Mesendoderm (in vitro differentiated cells): ENCODE results near the gene TMEM82.

Source experiments
- DNase-seq: peaks from one replicate; pipeline ENCODE4 v3.0.0; 2013
- H2AK5ac ChIP-seq: 2 replicates; pipeline ENCODE4 v1.6.1; 2013; ENCODE audit warnings: low read length, inconsistent platforms
- H2BK120ac ChIP-seq: 2 replicates; pipeline ENCODE4 v1.6.1; 2013; ENCODE audit warnings: low read depth, mild to moderate bottlenecking, low read length, moderate library complexity, mixed read lengths
- H2BK15ac ChIP-seq: replicated peaks from 2 replicates; pipeline ENCODE4 v1.6.1; 2013; ENCODE audit warnings: low read depth, mild to moderate bottlenecking, moderate library complexity
- H2BK5ac ChIP-seq: 2 replicates; pipeline ENCODE4 v1.6.1; 2013; ENCODE audit warnings: low read length, inconsistent platforms
- H3K18ac ChIP-seq: 2 replicates; pipeline ENCODE4 v1.6.1; 2013; ENCODE audit warnings: mild to moderate bottlenecking, low read length, mixed read lengths
- H3K23ac ChIP-seq: one replicate; pipeline ENCODE4 v1.6.1; 2013; ENCODE audit warnings: low read length
- H3K27ac ChIP-seq: 2 replicates; pipeline ENCODE4 v1.5.1; 2013; ENCODE audit warnings: low read depth, mild to moderate bottlenecking, inconsistent platforms, low read length, moderate library complexity
- H3K27me3 ChIP-seq: 2 replicates; pipeline ENCODE4 v1.6.1; 2013; ENCODE audit warnings: low read length, control low read depth, mild to moderate bottlenecking, inconsistent platforms; ENCODE audit not compliant: insufficient read depth, poor library complexity
- H3K36me3 ChIP-seq: 2 replicates; pipeline ENCODE4 v1.6.1; 2013; ENCODE audit warnings: low read length, inconsistent platforms; ENCODE audit not compliant: control insufficient read depth, insufficient read depth
- H3K4ac ChIP-seq: one replicate; pipeline ENCODE4 v1.6.1; 2013; ENCODE audit warnings: low read depth, mild to moderate bottlenecking, low read length, moderate library complexity
- H3K4me1 ChIP-seq: 2 replicates; pipeline ENCODE4 v1.6.1; 2013; ENCODE audit warnings: low read depth, low read length, inconsistent platforms; ENCODE audit not compliant: control insufficient read depth
- H3K4me2 ChIP-seq: 2 replicates; pipeline ENCODE4 v1.6.1; 2013; ENCODE audit warnings: low read length
- H3K4me3 ChIP-seq: 2 replicates; pipeline ENCODE4 v1.5.1; 2013; ENCODE audit warnings: mild to moderate bottlenecking, low read length
- H3K56ac ChIP-seq: one replicate; pipeline ENCODE4 v1.6.1; 2013; ENCODE audit warnings: low read length
- H3K79me1 ChIP-seq: 2 replicates; pipeline ENCODE4 v1.6.1; 2013; ENCODE audit warnings: low read length, inconsistent platforms
- H3K79me2 ChIP-seq: 2 replicates; pipeline ENCODE4 v1.6.1; 2013; ENCODE audit warnings: mild to moderate bottlenecking, low read length; ENCODE audit not compliant: control insufficient read depth, insufficient read depth
- H3K9ac ChIP-seq: 2 replicates; pipeline ENCODE4 v1.6.1; 2013; ENCODE audit warnings: low read length, inconsistent platforms
- H4K5ac ChIP-seq: one replicate; pipeline ENCODE4 v1.6.1; 2013; ENCODE audit warnings: low read length
- H4K8ac ChIP-seq: one replicate; pipeline ENCODE4 v1.6.1; 2013; ENCODE audit warnings: low read depth, mild to moderate bottlenecking, control low read depth, low read length, moderate library complexity
- WGBS: extraction: QIAGEN DNeasy Blood & Tissue Kit; methylation state at CpG from one replicate; pipeline ENCODE4 v1.1.7; 2013; ENCODE audit warnings: low lambda C conversion rate, missing lambda C conversion rate; ENCODE audit not compliant: insufficient coverage; ENCODE audit errors: extremely low coverage; 5-methylcytosine and 5-hydroxymethylcytosine counted together

The TMEM82 gene

GRCh38 chr1:15750924-15751323 is 8.6 kb downstream of the TMEM82 start:
- no peak overlapping the region for H2BK15ac ChIP-seq
- H3K27me3 ChIP-seq = no peaks in the 10 kb centered on the region
- no peak overlapping the region for H2BK5ac ChIP-seq
- WGBS = no CpG with 5 or more reads among the region's 12 CpGs
- H3K36me3 ChIP-seq = no peaks in the 10 kb centered on the region
- H3K18ac ChIP-seq = no peak overlapping the region
- no peak overlapping the region for H3K9ac ChIP-seq
- no peak overlapping the region for H3K4me3 ChIP-seq
- H3K4ac ChIP-seq = no peak overlapping the region
- H3K79me1 ChIP-seq = no peaks in the 10 kb centered on the region
- DNase-seq = no peak
- no peak overlapping the region for H2BK120ac ChIP-seq
- H4K5ac ChIP-seq = no peak overlapping the region
- H3K56ac ChIP-seq = peak overlapping the region; percentile 42
- H2AK5ac ChIP-seq = no peak overlapping the region
- no peak overlapping the region for H3K4me2 ChIP-seq
- no peak overlapping the region for H3K23ac ChIP-seq
- H4K8ac ChIP-seq = no peak overlapping the region
- H3K79me2 ChIP-seq = no peaks in the 10 kb centered on the region
- peaks cover 2% of the 10 kb centered on the region for H3K4me1 ChIP-seq
- H3K27ac ChIP-seq = no peak overlapping the region

DNA sequence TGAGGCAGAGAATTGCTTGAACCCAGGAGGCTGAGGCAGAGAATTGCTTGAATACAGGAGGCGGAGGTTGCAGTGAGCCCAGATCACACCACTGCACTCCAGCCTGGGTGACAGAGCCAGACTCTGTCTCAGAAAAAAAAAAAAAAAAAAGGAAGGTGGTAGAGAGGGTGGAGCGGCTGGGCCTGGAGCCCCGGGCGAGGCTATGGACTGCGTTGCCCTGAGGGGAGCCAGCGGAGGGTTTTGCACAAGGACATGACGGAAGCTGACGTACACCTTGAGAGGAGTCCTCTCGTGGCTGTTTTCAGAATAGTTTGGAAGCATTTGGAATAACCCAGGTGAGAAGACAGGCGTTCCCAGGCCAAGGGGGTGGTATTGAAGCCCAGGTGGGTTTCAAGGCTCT is 9.4 kb downstream of the TMEM82 start:
- Histone ChIP-seq H2BK120ac (no peak overlapping the region), H3K9ac (no peak overlapping the region), H3K79me1 (no peaks in the 10 kb centered on the region), H3K23ac (no peak overlapping the region), H3K27ac (no peak overlapping the region), H4K8ac (no peak overlapping the region), H3K4me3 (no peak overlapping the region), H3K79me2 (no peaks in the 10 kb centered on the region), H3K27me3 (no peaks in the 10 kb centered on the region), H2BK5ac (no peak overlapping the region), H2AK5ac (no peak overlapping the region), H3K36me3 (no peaks in the 10 kb centered on the region), H3K56ac (no peak overlapping the region), H3K4ac (no peak overlapping the region), H3K4me2 (no peak overlapping the region), H4K5ac (no peak overlapping the region), H3K18ac (no peak overlapping the region), H3K4me1 (peaks cover 5% of the 10 kb centered on the region), H2BK15ac (no peak overlapping the region)
- DNase-seq = no peak
- WGBS = no CpG with 5 or more reads among the region's 10 CpGs

DNA sequence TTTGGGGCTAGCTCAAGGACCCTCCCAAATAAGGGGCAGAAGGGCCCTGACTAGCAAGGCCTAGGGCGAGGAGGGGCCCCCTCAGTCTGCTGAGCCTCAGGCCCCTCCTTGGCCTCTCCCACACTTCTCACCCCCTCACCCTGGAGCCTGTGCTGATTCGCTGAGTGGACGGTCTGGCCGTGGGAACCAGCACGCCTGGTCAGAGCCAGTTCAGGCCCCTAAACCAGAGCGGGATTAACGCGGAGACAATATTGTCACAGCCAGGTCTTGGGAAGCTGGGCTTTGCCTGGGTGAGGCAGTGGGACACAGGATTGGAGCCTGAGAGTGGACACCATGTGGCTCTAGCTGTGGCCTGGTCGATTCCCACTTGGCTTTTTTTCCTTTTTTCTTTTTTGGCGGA is 11.5 kb downstream of the TMEM82 start:
- no CpG with 5 or more reads among the region's 10 CpGs for WGBS

DNA sequence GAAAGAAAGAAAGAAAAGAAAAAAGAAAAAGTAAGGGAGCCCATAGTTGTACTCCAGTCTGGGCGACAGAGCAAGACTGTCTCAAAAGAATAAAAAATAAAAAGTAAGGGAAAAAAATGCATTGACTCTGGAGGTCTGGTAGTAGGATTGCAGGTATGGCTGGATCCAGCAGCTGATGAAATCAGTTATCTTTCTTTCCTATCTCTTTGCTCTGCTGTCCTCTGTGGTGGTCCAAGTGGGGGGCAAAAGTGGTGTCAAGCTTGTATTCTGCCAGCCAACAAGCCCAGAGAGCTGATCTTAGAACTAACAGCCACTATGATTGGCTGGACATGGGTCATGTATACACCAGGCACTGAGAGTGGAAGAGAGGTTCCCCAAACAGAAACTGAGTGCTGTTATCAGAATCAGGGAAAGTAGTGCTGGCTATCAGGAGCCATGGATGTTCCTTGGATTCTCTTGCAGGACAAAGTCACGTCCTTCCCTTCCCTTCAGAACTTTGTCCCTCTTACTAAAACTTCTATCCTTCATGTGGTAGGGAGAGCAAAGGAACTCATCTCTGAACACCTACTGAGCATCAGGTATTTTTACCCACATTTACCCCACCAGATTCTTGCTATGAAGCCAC is 12.8 kb downstream of the TMEM82 start:
- H2BK5ac ChIP-seq = no peak overlapping the region
- no peak overlapping the region for H2BK15ac ChIP-seq
- peaks cover 10% of the 10 kb centered on the region for H3K79me2 ChIP-seq
- no peak overlapping the region for H2AK5ac ChIP-seq
- no peak overlapping the region for H3K4ac ChIP-seq
- H3K27ac ChIP-seq = no peak overlapping the region
- H4K5ac ChIP-seq = no peak overlapping the region
- H3K27me3 ChIP-seq = no peaks in the 10 kb centered on the region
- no peak overlapping the region for H3K4me2 ChIP-seq
- H3K79me1 ChIP-seq = no peaks in the 10 kb centered on the region
- no peak overlapping the region for H3K18ac ChIP-seq
- DNase-seq = no peak
- no CpG with 5 or more reads among the region's 2 CpGs for WGBS
- no peaks in the 10 kb centered on the region for H3K36me3 ChIP-seq
- no peak overlapping the region for H3K56ac ChIP-seq
- H3K4me3 ChIP-seq = no peak overlapping the region
- H3K4me1 ChIP-seq = peaks cover 3% of the 10 kb centered on the region
- no peak overlapping the region for H3K9ac ChIP-seq
- H4K8ac ChIP-seq = no peak overlapping the region
- no peak overlapping the region for H2BK120ac ChIP-seq
- H3K23ac ChIP-seq = no peak overlapping the region

More for the DNA sequence above, 11.5 kb downstream of the TMEM82 start:
- H4K5ac ChIP-seq = no peak overlapping the region
- no peak overlapping the region for H4K8ac ChIP-seq
- no peaks in the 10 kb centered on the region for H3K79me1 ChIP-seq
- H3K9ac ChIP-seq = no peak overlapping the region
- no peak overlapping the region for H3K18ac ChIP-seq
- H3K4ac ChIP-seq = no peak overlapping the region
- no peak overlapping the region for H3K23ac ChIP-seq
- H3K27me3 ChIP-seq = no peaks in the 10 kb centered on the region
- H3K27ac ChIP-seq = no peak overlapping the region
- H3K36me3 ChIP-seq = no peaks in the 10 kb centered on the region
- H3K4me3 ChIP-seq = no peak overlapping the region
- H2BK120ac ChIP-seq = no peak overlapping the region
- H3K4me2 ChIP-seq = no peak overlapping the region
- H2BK5ac ChIP-seq = no peak overlapping the region
- H2BK15ac ChIP-seq = no peak overlapping the region
- DNase-seq = no peak
- H2AK5ac ChIP-seq = no peak overlapping the region
- H3K4me1 ChIP-seq = peaks cover 5% of the 10 kb centered on the region
- H3K56ac ChIP-seq = peak overlapping the region; percentile 7
- H3K79me2 ChIP-seq = peaks cover under 1% of the 10 kb centered on the region

DNA sequence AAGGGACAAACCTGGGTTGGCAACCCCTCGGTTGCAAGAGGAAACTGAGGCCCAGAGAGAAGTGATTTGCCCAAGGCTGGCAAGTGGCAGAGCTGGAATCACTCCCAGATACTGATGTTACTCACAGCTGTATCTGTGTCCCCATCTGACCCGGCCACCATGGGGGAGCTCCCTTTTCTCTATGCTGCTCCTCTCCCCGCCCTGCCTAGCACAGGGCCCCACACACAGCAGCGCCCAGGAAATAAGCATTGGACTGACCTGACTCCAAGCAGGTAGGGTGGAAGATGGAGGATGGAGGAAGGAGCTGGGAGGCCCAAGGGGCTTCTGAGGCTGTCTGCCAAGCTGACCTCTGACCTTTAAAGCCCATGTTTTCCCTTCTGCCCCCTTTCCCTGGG is 13.3 kb downstream of the TMEM82 start:
- WGBS = no CpG with 5 or more reads among the region's 4 CpGs
- Histone ChIP-seq H4K5ac (no peak overlapping the region), H3K23ac (no peak overlapping the region), H4K8ac (no peak overlapping the region), H3K4me3 (no peak overlapping the region), H3K27me3 (no peaks in the 10 kb centered on the region), H3K4me2 (no peak overlapping the region), H3K27ac (no peak overlapping the region), H3K9ac (no peak overlapping the region), H3K4ac (no peak overlapping the region), H3K79me2 (peaks cover 12% of the 10 kb centered on the region), H3K79me1 (peaks cover under 1% of the 10 kb centered on the region), H2AK5ac (no peak overlapping the region), H2BK15ac (no peak overlapping the region), H3K4me1 (peaks cover 3% of the 10 kb centered on the region), H3K18ac (no peak overlapping the region), H3K36me3 (no peaks in the 10 kb centered on the region), H2BK120ac (no peak overlapping the region), H3K56ac (no peak overlapping the region), H2BK5ac (no peak overlapping the region)
- no peak for DNase-seq
